H1 (cell line): ENCODE data around the gene SUGP2. TPM values are rescaled to one million over a fixed set of nuclear protein-coding genes. Genes with fewer than 3 reads are reported as not detected.

ENCODE experiments used
- CTCF ChIA-PET: fragments of 300-600 bp; sonication (Branson Sonifier 250); formaldehyde crosslinking; loops from one replicate; lab custom pipeline; 2021; ENCODE audit not compliant: partially characterized antibody; lab: Charles Lee
- POLR2A ChIA-PET: fragments of 300-600 bp; sonication (Branson Sonifier 250); formaldehyde crosslinking; loops from one replicate; lab custom pipeline; 2021; ENCODE audit warnings: inconsistent platforms; ENCODE audit not compliant: partially characterized antibody; lab: Charles Lee
- DNase-seq, 2 experiments: peaks; one replicate each; pipeline versions ENCODE4 v3.0.0 to v3.0.0-alpha.2; 2010 to 2022; ENCODE audit warnings: low spot score in 2 of 2, low read depth in 1 of 2, mixed read lengths in 1 of 2
- FAIRE-seq: peaks from 2 replicates; lab custom pipeline; 2011; peaks lifted over from hg19 to GRCh38; lab: Jason Lieb, UNC
- H2AFZ ChIP-seq: 2 replicates; pipeline ENCODE4 v1.8.1; 2012; ENCODE audit warnings: low read length, inconsistent platforms
- H2AK5ac ChIP-seq: 2 replicates; pipeline ENCODE4 v1.6.1; 2013; ENCODE audit warnings: low read depth, low read length
- H2BK120ac ChIP-seq: replicated peaks from 2 replicates; pipeline ENCODE3; 2013; ENCODE audit warnings: low read depth, low read length, inconsistent platforms
- H2BK12ac ChIP-seq: 2 replicates; pipeline ENCODE4 v1.6.1; 2013; ENCODE audit warnings: low read depth, low read length
- H2BK15ac ChIP-seq: 2 replicates; pipeline ENCODE4 v1.6.1; 2013; ENCODE audit warnings: low read length
- H2BK20ac ChIP-seq: 2 replicates; pipeline ENCODE4 v1.6.1; 2013; ENCODE audit warnings: low read length
- H2BK5ac ChIP-seq: 2 replicates; pipeline ENCODE4 v1.6.1; 2013; ENCODE audit warnings: low read depth, low read length
- H3K14ac ChIP-seq: 2 replicates; pipeline ENCODE4 v1.6.1; 2013; ENCODE audit warnings: inconsistent platforms; ENCODE audit not compliant: insufficient read length
- H3K18ac ChIP-seq: 2 replicates; pipeline ENCODE4 v1.6.1; 2013; ENCODE audit warnings: low read length; ENCODE audit errors: extremely low read depth
- H3K23ac ChIP-seq: 2 replicates; pipeline ENCODE4 v1.6.1; 2013; ENCODE audit warnings: inconsistent platforms; ENCODE audit not compliant: insufficient read length
- H3K23me2 ChIP-seq: 2 replicates; pipeline ENCODE4 v1.6.1; 2013; ENCODE audit warnings: low read depth, low read length
- H3K27ac ChIP-seq: 2 replicates; pipeline ENCODE4 v1.6.1; 2011; ENCODE audit warnings: low read depth, low read length, inconsistent platforms
- H3K27me3 ChIP-seq, 4 experiments: replicated peaks in 1 of 4; 1 replicate in 1 of 4; 2 replicates in 3 of 4; pipeline versions ENCODE4 v1.6.1 to v1.8.1; 2011 to 2013; ENCODE audit warnings: low read length in 3 of 4, mild to moderate bottlenecking in 3 of 4, inconsistent platforms in 2 of 4, mixed read lengths in 2 of 4, moderate library complexity in 1 of 4; ENCODE audit not compliant: control insufficient read depth in 3 of 4, insufficient read depth in 3 of 4; ENCODE audit errors: extremely low read depth in 1 of 4
- H3K36me3 ChIP-seq, 4 experiments: 2 replicates each; pipeline versions ENCODE4 v1.6.1 to v1.8.1; 2011 to 2013; ENCODE audit warnings: mild to moderate bottlenecking in 4 of 4, low read length in 3 of 4, moderate library complexity in 2 of 4, control low read depth in 1 of 4, inconsistent platforms in 1 of 4; ENCODE audit not compliant: insufficient read depth in 4 of 4, control insufficient read depth in 2 of 4
- H3K4ac ChIP-seq: replicated peaks from 2 replicates; pipeline ENCODE3; 2013; ENCODE audit warnings: low read length, low read depth, mixed read lengths, inconsistent platforms; ENCODE audit not compliant: insufficient read length
- H3K4me1 ChIP-seq, 4 experiments: replicated peaks in 1 of 4; 1 replicate in 1 of 4; 2 replicates in 3 of 4; pipeline versions ENCODE4 v1.6.1 to v1.8.1; 2011 to 2013; ENCODE audit warnings: low read length in 3 of 4, inconsistent platforms in 2 of 4, mixed read lengths in 1 of 4; ENCODE audit not compliant: insufficient read depth in 4 of 4, control insufficient read depth in 3 of 4
- H3K4me2 ChIP-seq, 2 experiments: 2 replicates each; pipeline versions ENCODE4 v1.6.1 to v1.8.1; 2011 to 2013; ENCODE audit warnings: low read depth in 2 of 2, low read length in 2 of 2, control low read depth in 1 of 2, inconsistent platforms in 1 of 2, mild to moderate bottlenecking in 1 of 2; ENCODE audit not compliant: insufficient read depth in 1 of 2
- H3K4me3 ChIP-seq, 4 experiments: fragments of 200-600, 300-600 bp in 1 of 4; sonication (generic), shearing (Covaris generic), sonication (Bioruptor Twin) in 1 of 4; 2 replicates each; pipeline versions ENCODE4 v1.5.1 to v1.8.1; 2011 to 2016; ENCODE audit warnings: low read length in 4 of 4, low read depth in 3 of 4, control low read depth in 2 of 4, inconsistent platforms in 2 of 4, mild to moderate bottlenecking in 2 of 4, mixed read lengths in 1 of 4, moderate library complexity in 1 of 4; ENCODE audit not compliant: insufficient read depth in 2 of 4; ENCODE audit errors: extremely low read depth in 1 of 4
- H3K56ac ChIP-seq: replicated peaks from 2 replicates; pipeline ENCODE3; 2013; ENCODE audit warnings: low read depth, mild to moderate bottlenecking, mixed read lengths, low read length, inconsistent platforms; ENCODE audit not compliant: insufficient read length
- H3K79me1 ChIP-seq: 2 replicates; pipeline ENCODE4 v1.6.1; 2013; ENCODE audit warnings: low read depth, low read length, control low read depth
- H3K79me2 ChIP-seq, 2 experiments: 2 replicates each; pipeline versions ENCODE4 v1.6.1 to v1.8.1; 2012 to 2013; ENCODE audit warnings: low read length in 2 of 2, mild to moderate bottlenecking in 2 of 2, inconsistent platforms in 1 of 2; ENCODE audit not compliant: insufficient read depth in 2 of 2, control insufficient read depth in 1 of 2
- H3K9ac ChIP-seq, 4 experiments: replicated peaks in 1 of 4; 1 replicate in 1 of 4; 2 replicates in 3 of 4; pipeline versions ENCODE4 v1.6.1 to v1.8.1; 2011 to 2013; ENCODE audit warnings: low read depth in 3 of 4, low read length in 3 of 4, control low read depth in 2 of 4, mild to moderate bottlenecking in 2 of 4, moderate library complexity in 2 of 4, inconsistent platforms in 1 of 4; ENCODE audit errors: extremely low read depth in 1 of 4
- H3K9me3 ChIP-seq, 2 experiments: 2 replicates each; pipeline versions ENCODE4 v1.6.1 to v1.8.1; 2012 to 2013; ENCODE audit warnings: mild to moderate bottlenecking in 2 of 2, moderate library complexity in 2 of 2, control low read depth in 1 of 2, inconsistent platforms in 1 of 2, low read depth in 1 of 2, low read length in 1 of 2, mixed read lengths in 1 of 2; ENCODE audit not compliant: insufficient read depth in 2 of 2
- H4K20me1 ChIP-seq, 2 experiments: replicated peaks in 1 of 2; 2 replicates each; pipeline versions ENCODE3 to v1.8.1; 2011 to 2013; ENCODE audit warnings: inconsistent platforms in 2 of 2, low read length in 2 of 2, mild to moderate bottlenecking in 1 of 2; ENCODE audit not compliant: insufficient read depth in 2 of 2, control insufficient read depth in 1 of 2
- H4K5ac ChIP-seq: 2 replicates; pipeline ENCODE4 v1.6.1; 2013; ENCODE audit warnings: low read length, low read depth, mixed read lengths, inconsistent platforms; ENCODE audit not compliant: insufficient read length
- H4K8ac ChIP-seq: 2 replicates; pipeline ENCODE4 v1.8.0; 2013; ENCODE audit warnings: mild to moderate bottlenecking, moderate library complexity, low read length, inconsistent platforms; ENCODE audit not compliant: insufficient read depth; ENCODE audit errors: extremely low read depth
- H4K91ac ChIP-seq: replicated peaks from 2 replicates; pipeline ENCODE3; 2013; ENCODE audit warnings: low read length, mixed read lengths, inconsistent platforms; ENCODE audit not compliant: insufficient read length
- BRCA1 ChIP-seq: IDR thresholded peaks from 2 replicates; pipeline ENCODE4 v1.6.1; 2012; ENCODE audit warnings: low read depth, low read length, improper control_type of control experiment
- CREB1 ChIP-seq: IDR thresholded peaks from 2 replicates; pipeline ENCODE4 v1.6.1; 2012; ENCODE audit warnings: inconsistent platforms
- JUN ChIP-seq: IDR thresholded peaks from 2 replicates; pipeline ENCODE4 v1.6.1; 2011; ENCODE audit warnings: low read depth, mild to moderate bottlenecking, improper control_type of control experiment, low read length
- KDM4A ChIP-seq: IDR thresholded peaks from one replicate; pipeline ENCODE4 v1.7.1; 2012; ENCODE audit warnings: low read depth, mild to moderate bottlenecking, moderate library complexity, low read length, inconsistent platforms; ENCODE audit not compliant: severe bottlenecking
- NANOG ChIP-seq: IDR thresholded peaks from 2 replicates; pipeline ENCODE4 v1.6.1; 2011; ENCODE audit warnings: low read length, low read depth, mild to moderate bottlenecking, inconsistent platforms; ENCODE audit not compliant: insufficient read depth, poor library complexity, severe bottlenecking
- NRF1 ChIP-seq: IDR thresholded peaks from 2 replicates; pipeline ENCODE4 v1.6.1; 2011; ENCODE audit warnings: mild to moderate bottlenecking, low read depth, low read length, improper control_type of control experiment
- RBBP5 ChIP-seq: IDR thresholded peaks from 2 replicates; pipeline ENCODE4 v1.7.1; 2012; ENCODE audit warnings: low read depth, mild to moderate bottlenecking, inconsistent platforms, low read length, moderate library complexity, borderline replicate concordance
- SIRT6 ChIP-seq: IDR thresholded peaks from one replicate; pipeline ENCODE4 v1.7.1; 2012; ENCODE audit warnings: low read length, inconsistent platforms
- SP1 ChIP-seq: IDR thresholded peaks from 2 replicates; pipeline ENCODE4 v1.6.1; 2011; ENCODE audit warnings: low read depth, low read length
- SP4 ChIP-seq: IDR thresholded peaks from 2 replicates; pipeline ENCODE4 v1.6.1; 2012; ENCODE audit warnings: low read length, inconsistent platforms
- SRF ChIP-seq: IDR thresholded peaks from 2 replicates; pipeline ENCODE4 v1.6.1; 2011; ENCODE audit warnings: mild to moderate bottlenecking, low read depth, low read length, moderate library complexity
- TCF12 ChIP-seq: IDR thresholded peaks from 2 replicates; pipeline ENCODE4 v1.6.1; 2011; ENCODE audit warnings: low read depth, mild to moderate bottlenecking, low read length
- ZNF274 ChIP-seq: IDR thresholded peaks from 2 replicates; pipeline ENCODE4 v1.7.0; 2012; ENCODE audit warnings: low read length, borderline replicate concordance; ENCODE audit errors: extremely low read depth
- WGBS, 2 experiments: shearing (Covaris generic) in 1 of 2; methylation state at CpG; one replicate each; pipeline versions ENCODE4 v1.1.6 to v1.1.7; 2013 to 2015; ENCODE audit warnings: low lambda C conversion rate in 2 of 2, mixed read lengths in 2 of 2, inconsistent platforms in 1 of 2, low coverage in 1 of 2, missing lambda C conversion rate in 1 of 2; ENCODE audit not compliant: insufficient replicate concordance in 2 of 2, insufficient coverage in 1 of 2, insufficient read length in 1 of 2; ENCODE audit errors: extremely low coverage in 1 of 2, missing lambda C conversion rate in 1 of 2; 5-methylcytosine and 5-hydroxymethylcytosine counted together
- polyA plus RNA-seq, 7 experiments: library from polyadenylated mRNA; depleted of rRNA in 3 of 7; stranded (reverse) in 5 of 7; unstranded in 2 of 7; fragments of >200 nt in 5 of 7; fragments of 200-250 nt in 2 of 7; gene quantifications; 1 replicate in 5 of 7; 2 replicates in 1 of 7; 4 replicates in 1 of 7; pipeline versions ENCODE4 v1.2.1 to v1.2.3, GENCODE V29; 2011 to 2013; ENCODE audit warnings: missing spikeins in 2 of 7, mixed read lengths in 2 of 7
- total RNA-seq: library from RNA; stranded (reverse); fragmentation: NEBNext Ultra II Directional; extraction: Animal tissue kit (Norgen Biotek cat#: 25700); gene quantifications from 2 replicates; pipeline ENCODE4 v1.2.1, GENCODE V29; 2021

Gene SUGP2
- total and polyA plus RNA-seq, 2 of the 8 experiments (the other 6 are each of a cell fraction or from before 2014, with no cell fraction given), result 57.7 to 114 TPM

- 91% methylated on average over 15 of the region's 15 CpGs; no CpG with 5 or more reads in 1 of the 2 experiments for WGBS, 2 experiments
- DNase-seq (no peak), FAIRE-seq (no peak)
- H2BK15ac ChIP-seq, result no peak overlapping the region
- H3K23ac ChIP-seq, result no peak overlapping the region
- no peak overlapping the region for H4K5ac ChIP-seq
- no peak overlapping the region for H2AFZ ChIP-seq
- no peak overlapping the region for H3K56ac ChIP-seq
- no peak overlapping the region for H2BK120ac ChIP-seq
- no peak overlapping the region for H2BK20ac ChIP-seq
- H3K4me3 ChIP-seq, result no peak overlapping the region
- H3K4ac ChIP-seq, result no peak overlapping the region
- H3K27me3 ChIP-seq, result no peaks in the 10 kb centered on the region
- H3K18ac ChIP-seq, result no peak overlapping the region
- no peaks in the 10 kb centered on the region for H3K79me1 ChIP-seq
- no peaks in the 10 kb centered on the region for H3K4me1 ChIP-seq
- H4K8ac ChIP-seq, result no peak overlapping the region
- no peak overlapping the region for H3K14ac ChIP-seq
- POLR2A ChIA-PET, result interaction anchor here (0.5 to 2.3 kb wide), 7 partner anchors 8 to 21 kb away, joined by 3 to 11 read pairs (median 5); no protein-coding TSS in a partner anchor
- no peak overlapping the region for H3K27ac ChIP-seq
- H4K91ac ChIP-seq, result no peak overlapping the region
- H2AK5ac ChIP-seq, result no peak overlapping the region
- no peaks in the 10 kb centered on the region for H3K9me3 ChIP-seq
- H2BK5ac ChIP-seq, result no peak overlapping the region
- no peaks in the 10 kb centered on the region for H4K20me1 ChIP-seq
- no peak overlapping the region for H3K4me2 ChIP-seq
- 0 out of 8 replicates have a peak, but pooled peaks cover 0 to 5% (median 0%) of the 10 kb centered on the region in 4 experiments for H3K36me3 ChIP-seq
- H3K9ac ChIP-seq, result no peak overlapping the region
- CTCF ChIA-PET, result interaction anchor here (0.5 to 2.0 kb wide), 8 partner anchors 9 to 1811 kb away, joined by 3 to 11 read pairs (median 4); partner anchors contain the start of genes COPE and DDX49
- no peaks in the 10 kb centered on the region for H3K23me2 ChIP-seq
- no peaks in the 10 kb centered on the region for H3K79me2 ChIP-seq
- H2BK12ac ChIP-seq, result peak overlapping the region; percentile 27; the same call in 1 of the 2 replicates
- TF ChIP-seq JUN (no peak), KDM4A (no peak), RBBP5 (no peak), TCF12 (no peak), SP4 (no peak), ZNF274 (no peak), NANOG (no peak), SRF (no peak), SP1 (no peak), CREB1 (no peak), NRF1 (no peak), BRCA1 (no peak), SIRT6 (no peak)
Observed at GRCh38 chr19:18948075-18948975, 85.0 kb downstream of the SUGP2 start.
